AG09319 (cell line): ENCODE data around the gene DNASE1L3.

ENCODE experiments used
- DNase-seq: peaks from one replicate; pipeline ENCODE4 v3.0.0-alpha.2; 2010; ENCODE audit warnings: low read depth; ENCODE audit errors: extremely low read depth
- CTCF ChIP-seq: IDR thresholded peaks from 2 replicates; pipeline ENCODE4 v1.5.1; 2011; ENCODE audit warnings: low read depth, mild to moderate bottlenecking, inconsistent platforms, low read length, moderate library complexity

Gene DNASE1L3

GRCh38 chr3:58210761-58211460 is at the start of gene DNASE1L3:
DNASE1L3 (minus strand) TSS chr3:58210972; CDS start chr3:58210906, 66 bp downstream.
- TF ChIP-seq CTCF: no peak
- no peak for DNase-seq

GRCh38 chr3:58260261-58260731 is 49.5 kb upstream of the DNASE1L3 start:
- DNase-seq: no peak
- TF ChIP-seq CTCF: no peak

- no peak for DNase-seq
- TF ChIP-seq CTCF: no peak
Measured at GRCh38 chr3:58258392-58259055, 47.8 kb upstream of the DNASE1L3 start.

- no peak for DNase-seq
- no peak for TF ChIP-seq CTCF
Measured at GRCh38 chr3:58256511-58256910, 45.7 kb upstream of the DNASE1L3 start.

GRCh38 chr3:58256061-58256460 is 45.3 kb upstream of the DNASE1L3 start:
- no peak for TF ChIP-seq CTCF
- no peak for DNase-seq

GRCh38 chr3:58254144-58254543 is 43.4 kb upstream of the DNASE1L3 start:
- no peak for DNase-seq
- TF ChIP-seq CTCF: no peak

- TF ChIP-seq CTCF: no peak
- DNase-seq: no peak
Measured at GRCh38 chr3:58251631-58252035, 40.9 kb upstream of the DNASE1L3 start.
